Hepatocyte (in vitro differentiated cells): ENCODE data around the gene RGCC. TPM values are rescaled to one million over a fixed set of nuclear protein-coding genes. Genes with fewer than 3 reads are reported as not detected.
A peak's percentile ranks its signal among the peaks of the same experiment; 100 is the strongest.

ENCODE experiments used
- DNase-seq: peaks from one replicate; pipeline ENCODE4 v3.0.0-alpha.2; 2016; ENCODE audit warnings: low spot score
- H2AFZ ChIP-seq: fragments of 200-600 bp; sonication (generic); 2 replicates; pipeline ENCODE4 v1.6.0; 2016; ENCODE audit warnings: antibody characterized with exemption, mild to moderate bottlenecking
- H3K27ac ChIP-seq: fragments of 200-600 bp; sonication (generic); 2 replicates; pipeline ENCODE4 v1.5.1; 2016; ENCODE audit warnings: mild to moderate bottlenecking
- H3K27me3 ChIP-seq: fragments of 200-600 bp; sonication (generic); 2 replicates; pipeline ENCODE4 v1.6.1; 2016
- H3K36me3 ChIP-seq: fragments of 200-600 bp; sonication (generic); replicated peaks from 2 replicates; pipeline ENCODE4 v1.5.1; 2016; ENCODE audit warnings: low read depth; ENCODE audit not compliant: insufficient read depth
- H3K4me1 ChIP-seq: fragments of 200-600 bp; sonication (generic); 2 replicates; pipeline ENCODE4 v1.5.1; 2016; ENCODE audit warnings: mild to moderate bottlenecking, moderate library complexity; ENCODE audit not compliant: insufficient read depth
- H3K4me2 ChIP-seq: fragments of 200-600 bp; sonication (generic); 2 replicates; pipeline ENCODE4 v1.6.0; 2016
- H3K4me3 ChIP-seq: fragments of 200-600 bp; sonication (generic); 2 replicates; pipeline ENCODE4 v1.5.1; 2016; ENCODE audit warnings: mild to moderate bottlenecking
- H3K79me2 ChIP-seq: fragments of 200-600 bp; sonication (generic); 2 replicates; pipeline ENCODE4 v1.6.0; 2017; ENCODE audit warnings: mild to moderate bottlenecking
- H3K9me2 ChIP-seq: fragments of 200-600 bp; sonication (generic); replicated peaks from 2 replicates; pipeline ENCODE4 v1.6.0; 2017; ENCODE audit warnings: mild to moderate bottlenecking; ENCODE audit not compliant: insufficient read depth
- H3K9me3 ChIP-seq: fragments of 200-600 bp; sonication (generic); 2 replicates; pipeline ENCODE4 v1.5.1; 2016; ENCODE audit warnings: low read depth, mild to moderate bottlenecking
- H4K20me1 ChIP-seq: fragments of 200-600 bp; sonication (generic); 2 replicates; pipeline ENCODE4 v1.6.0; 2016; ENCODE audit warnings: mild to moderate bottlenecking; ENCODE audit not compliant: insufficient read depth, poor library complexity, severe bottlenecking
- EZH2 ChIP-seq: fragments of 200-600 bp; sonication (generic); IDR thresholded peaks from 2 replicates; pipeline ENCODE4 v1.6.1; 2016; ENCODE audit warnings: antibody characterized with exemption, mild to moderate bottlenecking, borderline replicate concordance
- EZH2phosphoT487 ChIP-seq: fragments of 200-600 bp; sonication (generic); IDR thresholded peaks from one replicate; pipeline ENCODE4 v1.6.1; 2018; ENCODE audit warnings: antibody characterized with exemption, mild to moderate bottlenecking, low read depth, moderate library complexity; ENCODE audit not compliant: unreplicated experiment, severe bottlenecking
- WGBS: methylation state at CpG from one replicate; pipeline ENCODE4 v1.1.6; 2016; ENCODE audit warnings: low lambda C conversion rate; ENCODE audit errors: missing lambda C conversion rate; 5-methylcytosine and 5-hydroxymethylcytosine counted together
- polyA plus RNA-seq: library from polyadenylated mRNA; unstranded; fragments of >200 nt; fragmentation: Nextera tagmentation; extraction: Ambion mirVana; gene quantifications from 2 replicates; pipeline ENCODE4 v1.2.1, GENCODE V29; 2016
- total RNA-seq: library from RNA; depleted of rRNA; stranded (reverse); fragments of >200 nt; gene quantifications from 2 replicates; pipeline ENCODE4 v1.2.3, GENCODE V29; 2014
- TF ChIP-seq, protein P1 (sequence below): fragments of 200-600 bp; sonication (generic); IDR thresholded peaks from 2 replicates; pipeline ENCODE4 v1.5.1; 2016; ENCODE audit warnings: antibody characterized with exemption, mild to moderate bottlenecking; ENCODE audit not compliant: poor library complexity

The RGCC gene, protein sequence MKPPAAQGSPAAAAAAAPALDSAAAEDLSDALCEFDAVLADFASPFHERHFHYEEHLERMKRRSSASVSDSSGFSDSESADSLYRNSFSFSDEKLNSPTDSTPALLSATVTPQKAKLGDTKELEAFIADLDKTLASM
- total RNA-seq (7.0 and 8.1 TPM in 2 replicates), polyA plus RNA-seq (19.9 and 21.2 TPM in 2 replicates)

DNA sequence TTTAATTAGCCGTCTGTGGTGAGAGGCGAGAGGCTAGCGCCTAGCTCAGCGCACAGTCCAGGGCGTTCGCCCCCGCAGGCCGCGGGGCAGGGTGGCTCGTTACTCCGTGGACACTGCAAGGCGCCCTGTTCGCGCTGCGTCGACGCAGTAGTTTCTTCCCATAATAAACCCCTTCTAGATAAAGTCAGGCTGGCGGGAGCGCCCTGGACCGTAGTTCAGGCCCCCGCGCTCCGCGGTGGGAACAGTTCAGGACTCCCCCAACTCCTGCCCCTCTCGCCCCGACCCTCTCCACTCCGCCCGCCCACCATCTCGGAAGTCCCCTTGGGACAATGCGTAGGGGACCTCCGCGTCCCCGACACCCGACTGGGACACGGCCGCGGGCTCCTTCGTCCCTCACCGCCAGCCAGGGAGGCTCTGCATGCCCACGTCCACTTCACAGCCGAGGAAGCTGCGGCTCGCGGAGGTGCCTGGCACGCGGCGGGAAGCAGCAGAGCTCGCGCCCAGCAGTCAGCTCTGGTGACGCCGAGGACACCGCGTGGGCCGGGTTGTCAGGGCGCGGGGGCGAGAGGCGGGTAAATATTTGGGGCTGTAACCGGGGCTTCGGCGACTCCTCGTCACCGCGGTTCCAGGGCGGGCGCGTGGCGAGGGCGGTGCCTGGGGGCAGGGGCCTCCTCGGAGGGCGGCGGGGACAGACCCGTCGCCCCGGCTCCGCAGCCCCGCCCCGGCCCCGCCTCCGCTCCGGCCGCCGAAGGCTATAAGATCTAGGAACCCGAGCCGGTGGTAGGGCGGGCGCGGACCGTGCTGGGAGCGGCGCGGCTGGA, at the start of gene RGCC:
Gene RGCC (plus strand): TSS at position 783 of the 821 bp plus-strand sequence. CDS start 158 bp downstream, outside the sequence.
- no peak for TF ChIP-seq EZH2
- no peak for TF ChIP-seq EZH2phosphoT487
- TF ChIP-seq, protein P1, sequence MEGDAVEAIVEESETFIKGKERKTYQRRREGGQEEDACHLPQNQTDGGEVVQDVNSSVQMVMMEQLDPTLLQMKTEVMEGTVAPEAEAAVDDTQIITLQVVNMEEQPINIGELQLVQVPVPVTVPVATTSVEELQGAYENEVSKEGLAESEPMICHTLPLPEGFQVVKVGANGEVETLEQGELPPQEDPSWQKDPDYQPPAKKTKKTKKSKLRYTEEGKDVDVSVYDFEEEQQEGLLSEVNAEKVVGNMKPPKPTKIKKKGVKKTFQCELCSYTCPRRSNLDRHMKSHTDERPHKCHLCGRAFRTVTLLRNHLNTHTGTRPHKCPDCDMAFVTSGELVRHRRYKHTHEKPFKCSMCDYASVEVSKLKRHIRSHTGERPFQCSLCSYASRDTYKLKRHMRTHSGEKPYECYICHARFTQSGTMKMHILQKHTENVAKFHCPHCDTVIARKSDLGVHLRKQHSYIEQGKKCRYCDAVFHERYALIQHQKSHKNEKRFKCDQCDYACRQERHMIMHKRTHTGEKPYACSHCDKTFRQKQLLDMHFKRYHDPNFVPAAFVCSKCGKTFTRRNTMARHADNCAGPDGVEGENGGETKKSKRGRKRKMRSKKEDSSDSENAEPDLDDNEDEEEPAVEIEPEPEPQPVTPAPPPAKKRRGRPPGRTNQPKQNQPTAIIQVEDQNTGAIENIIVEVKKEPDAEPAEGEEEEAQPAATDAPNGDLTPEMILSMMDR = no peak

DNA sequence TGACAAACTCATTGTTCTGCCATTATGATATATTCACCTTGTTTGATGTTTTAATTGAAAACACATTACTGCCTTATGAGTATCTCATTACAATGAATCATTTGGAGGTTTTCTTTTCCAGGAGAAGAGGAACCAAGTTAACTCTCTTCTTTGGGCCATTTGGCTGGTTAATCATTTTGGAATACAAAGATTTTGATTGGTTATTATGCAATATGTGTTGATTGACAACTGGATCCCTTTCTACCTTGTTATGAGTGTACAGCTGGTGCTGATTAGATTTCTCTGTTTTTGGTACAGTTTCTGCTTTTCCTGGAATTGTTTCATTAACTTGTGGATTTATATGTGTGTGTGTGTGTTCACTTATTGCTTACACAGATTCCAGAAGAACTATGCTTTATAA, 49.2 kb upstream of the RGCC start:
- H3K27ac ChIP-seq = no peak overlapping the region
- no peaks in the 10 kb centered on the region for H3K9me2 ChIP-seq
- TF ChIP-seq EZH2 = no peak
- no peak for TF ChIP-seq EZH2phosphoT487
- TF ChIP-seq, protein P1 = no peak
- H3K4me1 ChIP-seq = no peaks in the 10 kb centered on the region
- DNase-seq = no peak
- no peak overlapping the region for H3K4me2 ChIP-seq
- no peaks in the 10 kb centered on the region for H4K20me1 ChIP-seq
- H3K4me3 ChIP-seq = no peak overlapping the region
- no peaks in the 10 kb centered on the region for H3K79me2 ChIP-seq
- no peaks in the 10 kb centered on the region for H3K27me3 ChIP-seq
- H3K36me3 ChIP-seq = no peaks in the 10 kb centered on the region
- H3K9me3 ChIP-seq = no peaks in the 10 kb centered on the region
- H2AFZ ChIP-seq = no peak overlapping the region

More for the DNA sequence above, at the start of gene RGCC:
- H3K36me3 ChIP-seq = no peaks in the 10 kb centered on the region
- no peak within 1 kb of the TSS for H3K27ac ChIP-seq
- peak within 1 kb of the TSS; percentile 66 for H3K4me3 ChIP-seq
- H3K9me2 ChIP-seq = no peaks in the 10 kb centered on the region
- peak within 1 kb of the TSS; percentile 95 for H3K4me2 ChIP-seq
- H3K4me1 ChIP-seq = peaks cover 16% of the 10 kb centered on the region
- DNase-seq = peak; percentile 83
- H2AFZ ChIP-seq = peak within 1 kb of the TSS; percentile 86
- H3K9me3 ChIP-seq = no peaks in the 10 kb centered on the region
- WGBS = 12% methylated on average over 37 of the region's 92 CpGs
- no peaks in the 10 kb centered on the region for H4K20me1 ChIP-seq
- H3K27me3 ChIP-seq = peaks cover 59% of the 10 kb centered on the region
- no peaks in the 10 kb centered on the region for H3K79me2 ChIP-seq

DNA sequence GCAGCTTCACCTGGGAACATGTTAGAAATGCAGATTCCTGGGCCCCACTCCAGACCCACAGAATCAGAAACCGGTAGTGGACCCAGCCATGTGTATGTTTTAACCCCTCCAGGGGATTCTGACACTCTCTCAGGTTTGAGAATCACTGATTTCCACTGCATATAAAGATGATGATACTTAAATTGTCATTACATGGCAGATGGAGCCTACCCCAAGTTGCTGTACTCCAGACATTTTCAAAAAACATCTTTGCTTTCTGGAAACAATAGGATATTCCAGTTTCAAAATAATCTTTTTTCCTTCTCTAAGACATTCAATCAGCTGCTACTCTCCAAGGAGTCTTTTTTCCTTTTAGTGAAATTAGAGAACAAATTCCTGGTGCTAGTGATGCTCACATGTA, 48.6 kb upstream of the RGCC start:
- TF ChIP-seq EZH2 = no peak
- TF ChIP-seq, protein P1 = no peak
- no peak for TF ChIP-seq EZH2phosphoT487
- H2AFZ ChIP-seq = no peak overlapping the region
- H3K4me3 ChIP-seq = no peak overlapping the region
- H3K4me1 ChIP-seq = no peaks in the 10 kb centered on the region
- H3K36me3 ChIP-seq = no peaks in the 10 kb centered on the region
- H4K20me1 ChIP-seq = no peaks in the 10 kb centered on the region
- H3K9me3 ChIP-seq = no peaks in the 10 kb centered on the region
- no peak overlapping the region for H3K27ac ChIP-seq
- H3K27me3 ChIP-seq = no peaks in the 10 kb centered on the region
- no peak for DNase-seq
- WGBS = 69% methylated on average over 1 of the region's 1 CpG
- no peak overlapping the region for H3K4me2 ChIP-seq
- no peaks in the 10 kb centered on the region for H3K9me2 ChIP-seq
- no peaks in the 10 kb centered on the region for H3K79me2 ChIP-seq
